ENCODE results near the gene XPO6.

GRCh38 chr16:28241924-28242323, 30.2 kb upstream of the XPO6 start:
- no peak for TF ChIP-seq POLR2AphosphoS5 (IDR thresholded peaks at IDR 0.05; ENCODE audit: low read depth)
- no peak for TF ChIP-seq CTCF (IDR thresholded peaks at IDR 0.05; ENCODE audit: insufficient read depth, low read length)
- no peak for TF ChIP-seq REST (IDR thresholded peaks at IDR 0.05; ENCODE audit: insufficient replicate concordance, low read depth)
- TF ChIP-seq SPI1 (IDR thresholded peaks at IDR 0.05; ENCODE audit: borderline replicate concordance, low read depth) = no peak

All from HL-60 (cell line).